ENCODE measurements around the gene RRAS. TPM values are rescaled to one million over a fixed set of nuclear protein-coding genes. Genes with fewer than 3 reads are reported as not detected.

Gene RRAS
- total RNA-seq, 6 donors from 2014 or later = 81.7 to 160 (median 107) TPM

- peak in 1 of 2 donors; percentile 78 for DNase-seq
- WGBS, 2 donors = 91 to 93% methylated on average over 17 to 19 of the region's 19 CpGs
- H3K4me3 ChIP-seq = no peak overlapping the region
- no peak overlapping the region for H3K27ac ChIP-seq
- no peak for ATAC-seq (ENCODE audit: low FRiP score in 2 of 2)
- no peaks in the 10 kb centered on the region for H3K27me3 ChIP-seq
- peaks cover 3 to 58% (median 52%) of the 10 kb centered on the region in 4 donors for H3K36me3 ChIP-seq
- peaks cover 39 to 51% (median 47%) of the 10 kb centered on the region in 4 donors for H3K4me1 ChIP-seq
- H3K9me3 ChIP-seq = no peaks in the 10 kb centered on the region
- TF ChIP-seq CTCF (IDR thresholded peaks at IDR 0.05) (no peak), EP300 (IDR thresholded peaks at IDR 0.05) (no peak), POLR2A (IDR thresholded peaks at IDR 0.05) (no peak), POLR2AphosphoS5 (IDR thresholded peaks at IDR 0.05) (no peak)
Measured at GRCh38 chr19:49681830-49682229, 41.9 kb upstream of the RRAS start.

- DNase-seq = peak; percentile 90 to 99
- TF ChIP-seq CTCF (IDR thresholded peaks at IDR 0.05) = peak; percentile 96 to 100 (median 98)
- TF ChIP-seq POLR2AphosphoS5 (IDR thresholded peaks at IDR 0.05) = no peak
- TF ChIP-seq EP300 (IDR thresholded peaks at IDR 0.05) = no peak
- Histone ChIP-seq H3K27ac (peak overlapping the region; percentile 2 to 83 (median 54)), H3K36me3 (peaks cover 3 to 46% (median 42%) of the 10 kb centered on the region in 4 donors), H3K4me1 (peaks cover 41 to 49% (median 45%) of the 10 kb centered on the region in 4 donors), H3K9me3 (no peaks in the 10 kb centered on the region), H3K4me3 (peak overlapping the region in 2 of 4 donors; percentile 28 to 29), H3K27me3 (no peaks in the 10 kb centered on the region)
- WGBS, 2 donors = 37 to 63% methylated on average over 18 to 40 of the region's 40 CpGs
- ATAC-seq (ENCODE audit: low FRiP score in 2 of 2) = peak; percentile 44 to 60
Measured at GRCh38 chr19:49680421-49681351, 40.7 kb upstream of the RRAS start.

GRCh38 chr19:49679771-49680413 lies 39.9 kb upstream of the RRAS start:
- H3K27me3 ChIP-seq = no peaks in the 10 kb centered on the region
- TF ChIP-seq POLR2AphosphoS5 (IDR thresholded peaks at IDR 0.05) = no peak
- TF ChIP-seq CTCF (IDR thresholded peaks at IDR 0.05) = no peak
- no peak for TF ChIP-seq POLR2A (IDR thresholded peaks at IDR 0.05)
- TF ChIP-seq EP300 (IDR thresholded peaks at IDR 0.05) = no peak
- WGBS, 2 donors = 67 to 69% methylated on average over 10 of the region's 10 CpGs
- ATAC-seq (ENCODE audit: low FRiP score in 2 of 2) = no peak
- peaks cover 3 to 38% (median 35%) of the 10 kb centered on the region in 4 donors for H3K36me3 ChIP-seq
- H3K9me3 ChIP-seq = no peaks in the 10 kb centered on the region
- H3K27ac ChIP-seq = peak overlapping the region; percentile 2 to 83 (median 54)
- no peak for DNase-seq
- no peak overlapping the region for H3K4me3 ChIP-seq
- H3K4me1 ChIP-seq = peaks cover 38 to 49% (median 41%) of the 10 kb centered on the region in 4 donors

- 59 to 68% methylated on average over 12 of the region's 12 CpGs for WGBS, 2 donors
- H3K27me3 ChIP-seq = no peaks in the 10 kb centered on the region
- no peak overlapping the region for H3K4me3 ChIP-seq
- no peak for ATAC-seq (ENCODE audit: low FRiP score in 2 of 2)
- H3K9me3 ChIP-seq = no peaks in the 10 kb centered on the region
- TF ChIP-seq POLR2A (IDR thresholded peaks at IDR 0.05) = no peak
- no peak for DNase-seq
- peak overlapping the region in 3 of 4 donors; percentile 23 to 96 (median 92) for H3K27ac ChIP-seq
- H3K4me1 ChIP-seq = peaks cover 38 to 49% (median 41%) of the 10 kb centered on the region in 4 donors
- H3K36me3 ChIP-seq = peaks cover 3 to 31% (median 28%) of the 10 kb centered on the region in 4 donors
Measured at GRCh38 chr19:49678985-49679770, 39.2 kb upstream of the RRAS start.

Data from upper lobe of left lung (tissue), 6 donors.